Thymus (tissue), 11 donors: ENCODE results near the gene GTF2H3. TPM values are rescaled to one million over a fixed set of nuclear protein-coding genes. Genes with fewer than 3 reads are reported as not detected.

Experiments used
- DNase-seq, 9 donors: peaks; one replicate each; pipeline ENCODE4 v3.0.0-alpha.2; 2013; ENCODE audit warnings: low spot score in 9 of 9, low read depth in 6 of 9, missing footprints in 1 of 9
- H3K27ac ChIP-seq, 2 donors: one replicate each; pipeline ENCODE4 v1.5.1; 2013; ENCODE audit warnings: control low read depth in 1 of 2, low read depth in 1 of 2, low read length in 1 of 2, mild to moderate bottlenecking in 1 of 2, moderate library complexity in 1 of 2
- H3K27me3 ChIP-seq, 2 donors: one replicate each; pipeline ENCODE4 v1.5.1; 2013; ENCODE audit warnings: low read length in 1 of 2; ENCODE audit not compliant: control insufficient read depth in 2 of 2, insufficient read depth in 1 of 2
- H3K36me3 ChIP-seq, 2 donors: one replicate each; pipeline ENCODE4 v1.5.1; 2013; ENCODE audit warnings: low read length in 1 of 2, mild to moderate bottlenecking in 1 of 2, moderate library complexity in 1 of 2; ENCODE audit not compliant: control insufficient read depth in 2 of 2, insufficient read depth in 2 of 2
- H3K4me1 ChIP-seq, 2 donors: one replicate each; pipeline ENCODE4 v1.5.1; 2013; ENCODE audit warnings: low read length in 2 of 2; ENCODE audit not compliant: control insufficient read depth in 2 of 2, insufficient read depth in 2 of 2
- H3K4me3 ChIP-seq, 2 donors: one replicate each; pipeline ENCODE4 v1.5.1; 2013; ENCODE audit warnings: low read length in 2 of 2, control low read depth in 1 of 2, mild to moderate bottlenecking in 1 of 2
- H3K9me3 ChIP-seq, 2 donors: one replicate each; pipeline ENCODE4 v1.5.1; 2013; ENCODE audit warnings: low read length in 1 of 2, mild to moderate bottlenecking in 1 of 2; ENCODE audit not compliant: control insufficient read depth in 2 of 2, insufficient read depth in 1 of 2
- WGBS: extraction: QIAGEN DNeasy Blood & Tissue Kit; methylation state at CpG from one replicate; pipeline ENCODE4 v1.1.7; 2013; 5-methylcytosine and 5-hydroxymethylcytosine counted together
- polyA plus RNA-seq: library from polyadenylated mRNA; stranded (reverse); fragments of 200-250 nt; gene quantifications from one replicate; pipeline ENCODE4 v1.2.3, GENCODE V29; 2013
- total RNA-seq: library from RNA; stranded (reverse); fragments of 120-200 nt; gene quantifications from one replicate; pipeline ENCODE4 v1.2.4, GENCODE V29; 2013
- donor health status: healthy.

Gene GTF2H3
- total and polyA plus RNA-seq, 2 donors, result 11.2 to 25.8 TPM

- no peak overlapping the region for H3K4me3 ChIP-seq
- whole genome bisulfite sequencing, result 93% methylated on average over 8 of the region's 8 CpGs
- H3K36me3 ChIP-seq, result peaks cover 62 to 95% of the 10 kb centered on the region in 2 donors
- peaks cover 0 to 2% of the 10 kb centered on the region in 2 donors for H3K4me1 ChIP-seq
- H3K27me3 ChIP-seq, result no peaks in the 10 kb centered on the region
- no peaks in the 10 kb centered on the region for H3K9me3 ChIP-seq
- no peak overlapping the region for H3K27ac ChIP-seq
- DNase-seq, result no peak
Measured at GRCh38 chr12:123621101-123621500, 12.5 kb upstream of the GTF2H3 start.

GRCh38 chr12:123621619-123622530 lies 11.8 kb upstream of the GTF2H3 start:
- H3K36me3 ChIP-seq, result peaks cover 64 to 95% of the 10 kb centered on the region in 2 donors
- DNase-seq, result no peak
- no peaks in the 10 kb centered on the region for H3K9me3 ChIP-seq
- no peak overlapping the region for H3K27ac ChIP-seq
- H3K4me3 ChIP-seq, result no peak overlapping the region
- H3K4me1 ChIP-seq, result peaks cover 0 to 2% of the 10 kb centered on the region in 2 donors
- 96% methylated on average over 15 of the region's 15 CpGs for WGBS
- H3K27me3 ChIP-seq, result no peaks in the 10 kb centered on the region

- no peak for DNase-seq
- H3K27me3 ChIP-seq, result no peaks in the 10 kb centered on the region
- peak overlapping the region; percentile 75 to 90 for H3K4me3 ChIP-seq
- H3K4me1 ChIP-seq, result peaks cover 8 to 15% of the 10 kb centered on the region in 2 donors
- peaks cover 20 to 24% of the 10 kb centered on the region in 2 donors for H3K36me3 ChIP-seq
- H3K9me3 ChIP-seq, result no peaks in the 10 kb centered on the region
- H3K27ac ChIP-seq, result peak overlapping the region in 1 of 2 donors; percentile 52
- WGBS, result 14% methylated on average over 19 of the region's 19 CpGs
Measured at GRCh38 chr12:123634142-123634561, 523 bp downstream of the GTF2H3 start.

DNA sequence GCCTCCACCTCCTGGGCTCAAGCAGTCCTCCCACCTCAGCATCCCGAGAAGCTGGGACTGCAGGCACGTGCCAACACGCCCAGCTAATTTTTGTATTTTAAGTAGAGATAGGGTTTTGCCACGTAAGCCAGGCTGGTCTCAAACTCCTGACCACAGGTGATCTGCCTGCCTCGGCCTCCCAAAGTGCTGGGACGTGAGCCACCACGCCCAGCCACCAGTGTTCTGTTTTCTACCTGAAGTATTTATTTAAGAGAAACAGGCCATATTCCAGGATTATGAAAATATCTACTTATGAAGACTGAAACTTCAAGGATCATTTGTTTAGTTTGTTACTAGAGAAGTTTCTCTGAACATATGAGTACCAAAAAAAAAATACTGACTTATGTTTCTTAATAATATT lies 10.3 kb downstream of the GTF2H3 start:
- WGBS, result 85% methylated on average over 7 of the region's 7 CpGs
- no peaks in the 10 kb centered on the region for H3K27me3 ChIP-seq
- no peak for DNase-seq

GRCh38 chr12:123645380-123645779 lies 11.8 kb downstream of the GTF2H3 start:
- over 99% methylated on average over 3 of the region's 3 CpGs for WGBS
- no peaks in the 10 kb centered on the region for H3K4me1 ChIP-seq
- H3K36me3 ChIP-seq, result peaks cover 35 to 60% of the 10 kb centered on the region in 2 donors

More for the DNA sequence above, 10.3 kb downstream of the GTF2H3 start:
- Histone ChIP-seq H3K9me3 (no peaks in the 10 kb centered on the region), H3K27ac (no peak overlapping the region), H3K4me1 (no peaks in the 10 kb centered on the region), H3K4me3 (no peak overlapping the region), H3K36me3 (peaks cover 27 to 46% of the 10 kb centered on the region in 2 donors)

DNA sequence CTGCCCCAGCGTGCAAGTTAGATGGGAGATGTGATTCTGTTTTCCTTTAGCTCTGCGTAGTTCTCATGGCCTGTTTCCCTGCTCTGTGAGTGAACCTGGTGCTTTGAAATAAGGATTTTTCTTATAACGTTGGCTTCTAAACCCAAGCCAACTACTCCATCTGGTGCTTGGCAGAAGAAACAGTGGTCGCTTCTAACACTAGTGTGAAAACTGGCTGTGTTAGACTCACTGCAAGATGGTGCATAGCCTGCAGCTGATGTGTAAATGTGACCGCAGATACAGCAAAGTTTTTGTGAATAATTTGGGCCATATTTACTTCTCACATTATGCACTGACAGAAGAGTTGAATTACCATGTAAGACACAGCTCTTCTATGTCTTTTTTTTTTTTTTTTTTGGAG lies 12.2 kb downstream of the GTF2H3 start:
- DNase-seq, result no peak
- Histone ChIP-seq H3K9me3 (no peaks in the 10 kb centered on the region), H3K4me3 (no peak overlapping the region), H3K4me1 (no peaks in the 10 kb centered on the region), H3K27ac (no peak overlapping the region), H3K27me3 (no peaks in the 10 kb centered on the region), H3K36me3 (peaks cover 35 to 60% of the 10 kb centered on the region in 2 donors)
- WGBS, result 98% methylated on average over 5 of the region's 5 CpGs

More at GRCh38 chr12:123645380-123645779, 11.8 kb downstream of the GTF2H3 start:
- no peak overlapping the region for H3K4me3 ChIP-seq
- no peak for DNase-seq
- no peaks in the 10 kb centered on the region for H3K27me3 ChIP-seq
- no peak overlapping the region for H3K27ac ChIP-seq
- no peaks in the 10 kb centered on the region for H3K9me3 ChIP-seq

GRCh38 chr12:123648401-123648800 lies 14.8 kb downstream of the GTF2H3 start:
- Histone ChIP-seq H3K27me3 (no peaks in the 10 kb centered on the region), H3K27ac (no peak overlapping the region), H3K9me3 (no peaks in the 10 kb centered on the region), H3K4me1 (no peaks in the 10 kb centered on the region), H3K36me3 (peaks cover 36 to 67% of the 10 kb centered on the region in 2 donors), H3K4me3 (no peak overlapping the region)
- WGBS, result 97% methylated on average over 5 of the region's 5 CpGs
- DNase-seq, result no peak

GRCh38 chr12:123654129-123654701 lies 20.6 kb downstream of the GTF2H3 start:
- Histone ChIP-seq H3K9me3 (no peaks in the 10 kb centered on the region), H3K4me1 (no peaks in the 10 kb centered on the region), H3K27ac (no peak overlapping the region), H3K36me3 (peaks cover 35 to 66% of the 10 kb centered on the region in 2 donors), H3K27me3 (no peaks in the 10 kb centered on the region), H3K4me3 (no peak overlapping the region)
- no peak for DNase-seq
- 97% methylated on average over 4 of the region's 4 CpGs for WGBS

- H3K9me3 ChIP-seq, result no peaks in the 10 kb centered on the region
- H3K36me3 ChIP-seq, result peaks cover 30 to 65% of the 10 kb centered on the region in 2 donors
Measured at GRCh38 chr12:123655420-123655819, 21.8 kb downstream of the GTF2H3 start.

More at GRCh38 chr12:123655420-123655819, 21.8 kb downstream of the GTF2H3 start:
- Histone ChIP-seq H3K27me3 (no peaks in the 10 kb centered on the region), H3K27ac (no peak overlapping the region), H3K4me3 (no peak overlapping the region), H3K4me1 (no peaks in the 10 kb centered on the region)
- no peak for DNase-seq
- WGBS, result 96% methylated on average over 5 of the region's 5 CpGs
